T-cell (primary cell): Measurements from ENCODE around the gene KATNBL1. TPM values are rescaled to one million over a fixed set of nuclear protein-coding genes. Genes with fewer than 3 reads are reported as not detected.

Experiments used
- ATAC-seq, 4 experiments: fragments of 200-7000 bp in 3 of 4; fragments of 150-1000 bp in 1 of 4; cut with Tn5 transposase; replicated peaks in 1 of 4; 1 replicate in 3 of 4; 2 replicates in 1 of 4; pipeline ENCODE4 v1.10.0; 2021; ENCODE audit warnings: moderate library complexity in 3 of 4, mild to moderate bottlenecking in 2 of 4, moderate number of reproducible peaks in 1 of 4
- CTCF ChIA-PET, 2 donors: fragments of 300-600 bp; sonication (Branson Sonifier 250); formaldehyde crosslinking; loops; one replicate each; lab custom pipeline; 2022; ENCODE audit warnings: antibody characterized with exemption in 2 of 2; lab: Charles Lee
- POLR2A ChIA-PET, 2 donors: fragments of 300-600 bp; sonication (Branson Sonifier 250); formaldehyde crosslinking; loops; one replicate each; lab custom pipeline; 2022; ENCODE audit warnings: antibody characterized with exemption in 2 of 2; lab: Charles Lee
- DNase-seq, 35 experiments: peaks; one replicate each; pipeline versions ENCODE4 v3.0.0 to v3.0.0-alpha.2; 2013 to 2023
- H3K27ac ChIP-seq: one replicate; pipeline ENCODE4 v1.5.1; 2013; ENCODE audit warnings: low read length
- H3K27me3 ChIP-seq, 2 experiments: replicated peaks in 1 of 2; 1 replicate in 1 of 2; 2 replicates in 1 of 2; pipeline versions ENCODE4 v1.6.1 to v1.7.0; 2013; ENCODE audit warnings: low read length in 1 of 2, mixed read lengths in 1 of 2; ENCODE audit not compliant: control insufficient read depth in 2 of 2, insufficient read depth in 2 of 2; ENCODE audit errors: extremely low read depth in 1 of 2
- H3K36me3 ChIP-seq, 2 donors: 1 replicate in 1 of 2; 2 replicates in 1 of 2; pipeline versions ENCODE4 v1.6.1 to v1.7.0; 2013; ENCODE audit warnings: low read length in 1 of 2; ENCODE audit not compliant: control insufficient read depth in 2 of 2, insufficient read depth in 1 of 2; ENCODE audit errors: extremely low read depth in 1 of 2
- H3K4me1 ChIP-seq, 2 experiments: 1 replicate in 1 of 2; 2 replicates in 1 of 2; pipeline versions ENCODE4 v1.6.1 to v1.7.0; 2013; ENCODE audit warnings: low read length in 2 of 2, mixed read lengths in 1 of 2; ENCODE audit not compliant: insufficient read depth in 2 of 2, control insufficient read depth in 1 of 2; ENCODE audit errors: extremely low read depth in 1 of 2
- H3K4me3 ChIP-seq, 2 donors: 1 replicate in 1 of 2; 2 replicates in 1 of 2; pipeline versions ENCODE4 v1.5.1 to v1.7.0; 2013; ENCODE audit warnings: mild to moderate bottlenecking in 2 of 2, low read length in 1 of 2, moderate library complexity in 1 of 2; ENCODE audit not compliant: control insufficient read depth in 1 of 2; ENCODE audit errors: extremely low read depth in 1 of 2
- H3K9me3 ChIP-seq: 2 replicates; pipeline ENCODE4 v1.7.0; 2013
- H3K27ac Mint-ChIP-seq, 2 donors: one replicate each; pipeline ENCODE4 v1.8.0; 2020 to 2021; ENCODE audit warnings: mild to moderate bottlenecking in 2 of 2, mixed read lengths in 2 of 2
- H3K27me3 Mint-ChIP-seq, 2 donors: one replicate each; pipeline ENCODE4 v1.8.0; 2021 to 2022; ENCODE audit warnings: mixed read lengths in 2 of 2
- H3K36me3 Mint-ChIP-seq: one replicate; pipeline ENCODE4 v1.8.0; 2021; ENCODE audit warnings: mixed read lengths
- H3K4me1 Mint-ChIP-seq, 3 donors: one replicate each; pipeline ENCODE4 v1.8.0; 2020 to 2022; ENCODE audit warnings: mixed read lengths in 3 of 3, mild to moderate bottlenecking in 1 of 3
- H3K4me3 Mint-ChIP-seq, 3 donors: one replicate each; pipeline ENCODE4 v1.8.0; 2020 to 2022; ENCODE audit warnings: mild to moderate bottlenecking in 3 of 3, mixed read lengths in 3 of 3, moderate library complexity in 3 of 3
- H3K9me3 Mint-ChIP-seq, 3 donors: one replicate each; pipeline ENCODE4 v1.8.0; 2020 to 2022; ENCODE audit warnings: mixed read lengths in 3 of 3
- WGBS: methylation state at CpG from one replicate; pipeline ENCODE4 v1.1.5; 2013; ENCODE audit warnings: missing lambda C conversion rate; ENCODE audit not compliant: insufficient coverage; 5-methylcytosine and 5-hydroxymethylcytosine counted together
- total RNA-seq, 35 experiments: library from RNA in 6 of 35; stranded (reverse) in 6 of 35; fragments of 120-200 nt in 1 of 35; gene quantifications; one replicate each; pipeline versions ENCODE4 v1.2.1 to v1.2.4 and lab custom pipeline; 2013 to 2026

The KATNBL1 gene
- total RNA-seq, 5 donors from 2014 or later (not counting 1 experiment from before 2014, with no cell fraction given): 27.1 to 37.3 (median 29.5) TPM

DNA sequence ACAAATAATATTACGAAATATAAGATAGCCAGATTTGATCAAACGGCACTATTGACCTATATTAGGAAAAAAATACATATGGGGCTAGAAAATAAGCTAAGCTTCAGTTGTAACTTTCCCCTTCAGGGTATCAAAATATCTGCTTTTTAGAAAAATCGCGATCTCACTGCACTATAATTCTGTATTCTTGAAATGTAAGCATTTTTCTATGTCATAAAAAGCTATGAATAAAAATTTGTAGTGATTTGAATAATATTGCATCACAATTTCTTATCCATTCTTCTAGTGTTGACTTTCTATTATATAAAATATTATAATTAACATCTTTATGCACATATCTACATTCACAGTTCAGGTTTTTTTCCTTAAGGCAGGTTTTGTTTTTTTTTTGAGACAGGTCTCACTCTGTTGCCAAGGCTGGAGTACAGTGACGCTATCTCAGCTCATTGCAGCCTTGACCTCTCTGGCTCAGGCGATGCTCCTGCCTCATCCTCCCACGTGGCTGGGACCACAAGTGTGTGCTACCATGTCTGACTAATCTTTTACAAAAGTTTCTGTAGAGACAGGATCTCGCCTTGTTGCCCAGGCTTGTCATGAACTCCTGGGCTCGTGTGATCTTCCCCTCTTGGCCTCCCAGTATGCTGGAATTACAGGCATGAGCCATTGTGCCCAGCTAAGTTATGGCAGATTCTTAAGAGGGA, 36.5 kb upstream of the KATNBL1 start:
- Mint-ChIP-seq H3K4me1 (peaks cover 0 to 2% (median 1%) of the 10 kb centered on the region in 3 donors), H3K36me3 (peaks cover 45% of the 10 kb centered on the region), H3K27ac (no peak overlapping the region), H3K4me3 (no peak overlapping the region), H3K9me3 (no peaks in the 10 kb centered on the region), H3K27me3 (no peaks in the 10 kb centered on the region)
- Histone ChIP-seq H3K4me3 (no peak overlapping the region), H3K4me1 (no peaks in the 10 kb centered on the region), H3K36me3 (peaks cover 2 to 60% of the 10 kb centered on the region in 2 donors), H3K9me3 (no peaks in the 10 kb centered on the region), H3K27ac (no peak overlapping the region), H3K27me3 (no peaks in the 10 kb centered on the region)
- CTCF ChIA-PET: interaction anchor here in 1 of 2 donors (0.6 kb wide), 1 partner anchor 46 kb away, joined by 4 read pairs; no protein-coding TSS in a partner anchor
- 62% methylated on average over 4 of the region's 9 CpGs for WGBS
- DNase-seq: no peak
- no peak for ATAC-seq
- POLR2A ChIA-PET: no interaction called here

DNA sequence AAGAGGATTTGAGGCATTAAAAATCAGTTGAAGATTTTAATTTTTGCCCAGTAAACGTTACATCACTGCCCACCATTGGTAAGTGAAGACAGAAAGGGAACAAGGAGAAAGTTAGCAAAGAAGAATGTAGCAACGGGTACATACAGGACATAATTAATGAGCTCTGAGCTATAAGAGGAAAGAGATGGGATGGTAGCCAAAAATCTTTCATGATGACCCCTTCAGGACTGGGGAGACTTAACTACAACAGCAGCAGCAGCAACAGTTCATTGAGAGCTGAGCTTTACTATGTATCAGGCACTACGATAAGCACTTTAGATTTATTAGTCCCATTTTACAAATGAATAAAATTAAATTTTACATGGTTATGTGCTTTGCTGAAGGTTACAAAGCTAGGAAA, 33.3 kb upstream of the KATNBL1 start:
- Mint-ChIP-seq H3K9me3 (no peaks in the 10 kb centered on the region), H3K27me3 (no peaks in the 10 kb centered on the region), H3K4me1 (peaks cover 0 to 11% (median 10%) of the 10 kb centered on the region in 3 donors), H3K36me3 (peaks cover 36% of the 10 kb centered on the region), H3K27ac (no peak overlapping the region), H3K4me3 (no peak overlapping the region)
- no peak for DNase-seq
- ChIA-PET CTCF (interaction anchor here (0.6 to 2.8 kb wide), 5 partner anchors 10 to 141 kb away, joined by 3 to 10 read pairs (median 5); partner anchors contain the start of genes EMC7 (in 2 of the 2), PGBD4 (in 2 of the 2) and LPCAT4 (in 1 of the 2)), POLR2A (interaction anchor here (0.5 to 0.6 kb wide), 2 partner anchors 9 to 12 kb away, joined by 3 to 4 read pairs; no protein-coding TSS in a partner anchor)
- ATAC-seq: no peak
- no peaks in the 10 kb centered on the region for H3K9me3 ChIP-seq
- H3K4me3 ChIP-seq: no peak overlapping the region
- 100% methylated on average over 1 of the region's 3 CpGs for WGBS
- no peaks in the 10 kb centered on the region for H3K4me1 ChIP-seq
- H3K27me3 ChIP-seq: no peaks in the 10 kb centered on the region
- peaks cover 5 to 60% of the 10 kb centered on the region in 2 donors for H3K36me3 ChIP-seq
- H3K27ac ChIP-seq: no peak overlapping the region

DNA sequence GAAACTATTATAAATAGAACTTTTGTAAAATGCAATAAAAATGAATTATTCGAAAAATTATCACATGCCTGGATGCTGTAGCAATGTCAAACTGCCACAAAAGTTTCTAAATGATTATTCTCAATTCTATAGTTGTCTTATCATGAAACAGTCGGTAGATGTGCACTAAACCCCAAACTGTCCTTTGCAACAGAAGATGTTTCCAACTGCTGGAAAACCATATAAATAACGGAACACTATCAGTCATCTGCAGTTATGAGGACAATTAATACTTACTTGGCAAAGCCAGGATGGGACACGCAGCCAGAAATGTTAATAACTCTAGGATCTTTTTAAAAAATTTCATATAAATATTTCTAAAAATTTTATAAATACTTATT, 32.4 kb upstream of the KATNBL1 start:
- H3K36me3 Mint-ChIP-seq: peaks cover 32% of the 10 kb centered on the region
- CTCF ChIA-PET: interaction anchor here (0.7 to 3.0 kb wide), 14 partner anchors 78 to 345 kb away, joined by 3 to 39 read pairs (median 5); partner anchors contain the start of genes EMC7 (in 2 of the 2), LPCAT4 (in 2 of the 2), PGBD4 (in 2 of the 2) and SLC12A6 (in 1 of the 2)

DNA sequence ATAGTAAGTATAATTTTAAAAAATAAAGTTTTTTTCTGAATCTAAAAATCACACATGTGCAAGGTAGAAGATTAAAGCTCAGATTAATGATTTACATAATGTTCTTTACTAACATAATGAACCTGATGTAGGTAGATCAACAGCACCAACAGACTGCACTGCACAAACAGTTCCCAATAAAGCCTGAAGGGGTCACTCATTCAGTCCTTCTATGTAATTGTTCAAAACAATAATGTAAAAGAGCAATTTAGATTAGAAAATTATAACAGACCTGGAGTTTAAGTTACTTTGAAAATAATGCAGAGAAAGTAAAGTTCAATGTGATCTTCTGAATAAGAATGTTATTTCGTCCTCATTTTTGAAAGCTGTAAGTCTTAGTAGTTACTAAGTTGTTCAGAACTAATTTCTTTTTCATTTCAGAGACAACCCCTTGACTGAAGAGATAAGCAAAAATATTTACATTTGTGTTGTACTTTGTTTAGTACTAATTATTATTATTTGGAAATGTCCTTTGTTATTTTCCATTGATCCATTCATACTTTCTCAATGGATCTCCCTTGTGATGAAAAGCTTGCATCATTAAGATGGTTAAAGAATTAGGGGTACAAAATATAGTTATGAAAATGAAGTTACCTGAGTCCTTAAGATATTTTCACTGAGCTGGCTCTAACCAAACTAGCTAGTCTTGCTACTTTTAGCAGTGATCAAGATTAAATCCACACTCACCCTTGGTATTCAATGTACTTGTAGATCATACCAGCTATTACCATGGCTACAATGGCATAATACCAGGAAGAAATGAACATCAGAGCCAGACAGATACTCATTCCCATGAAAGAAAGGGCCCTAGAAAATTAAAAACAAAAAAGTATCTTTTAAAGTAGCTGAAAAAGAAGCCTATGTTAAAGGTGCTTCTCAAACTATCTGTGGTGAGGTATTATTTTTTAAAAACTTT, 31.8 kb upstream of the KATNBL1 start:
- Histone ChIP-seq H3K36me3 (peaks cover 5 to 69% of the 10 kb centered on the region in 2 donors), H3K27me3 (no peaks in the 10 kb centered on the region), H3K4me1 (no peaks in the 10 kb centered on the region), H3K4me3 (no peak overlapping the region), H3K9me3 (no peaks in the 10 kb centered on the region), H3K27ac (no peak overlapping the region)
- Mint-ChIP-seq H3K36me3 (peaks cover 32% of the 10 kb centered on the region), H3K4me1 (peaks cover 0 to 11% (median 10%) of the 10 kb centered on the region in 3 donors), H3K27me3 (no peaks in the 10 kb centered on the region), H3K9me3 (no peaks in the 10 kb centered on the region), H3K27ac (peak overlapping the region in 1 of 2 donors; percentile 61), H3K4me3 (no peak overlapping the region)
- ChIA-PET POLR2A (no interaction called here), CTCF (interaction anchor here (0.6 to 3.0 kb wide), 26 partner anchors 12 to 657 kb away, joined by 3 to 39 read pairs (median 4); partner anchors contain the start of genes LPCAT4 (in 2 of the 2), EMC4 (in 1 of the 2), EMC7 (in 1 of the 2) and NOP10 (in 1 of the 2))
- DNase-seq (peak in 23 of 35 experiments; percentile 7 to 73 (median 21)), ATAC-seq (peak; percentile 74 to 88 (median 80))
- WGBS: no CpG with 5 or more reads among the region's 1 CpG

More for the DNA sequence above, 32.4 kb upstream of the KATNBL1 start:
- Mint-ChIP-seq H3K4me1 (peaks cover 0 to 11% (median 10%) of the 10 kb centered on the region in 3 donors), H3K9me3 (no peaks in the 10 kb centered on the region), H3K4me3 (no peak overlapping the region), H3K27me3 (no peaks in the 10 kb centered on the region), H3K27ac (peak overlapping the region in 1 of 2 donors; percentile 3)
- Histone ChIP-seq H3K36me3 (peaks cover 5 to 67% of the 10 kb centered on the region in 2 donors), H3K27me3 (no peaks in the 10 kb centered on the region), H3K4me1 (no peaks in the 10 kb centered on the region), H3K9me3 (no peaks in the 10 kb centered on the region), H3K4me3 (no peak overlapping the region), H3K27ac (no peak overlapping the region)
- DNase-seq (no peak), ATAC-seq (no peak)
- POLR2A ChIA-PET: no interaction called here
- 83% methylated on average over 2 of the region's 4 CpGs for WGBS

DNA sequence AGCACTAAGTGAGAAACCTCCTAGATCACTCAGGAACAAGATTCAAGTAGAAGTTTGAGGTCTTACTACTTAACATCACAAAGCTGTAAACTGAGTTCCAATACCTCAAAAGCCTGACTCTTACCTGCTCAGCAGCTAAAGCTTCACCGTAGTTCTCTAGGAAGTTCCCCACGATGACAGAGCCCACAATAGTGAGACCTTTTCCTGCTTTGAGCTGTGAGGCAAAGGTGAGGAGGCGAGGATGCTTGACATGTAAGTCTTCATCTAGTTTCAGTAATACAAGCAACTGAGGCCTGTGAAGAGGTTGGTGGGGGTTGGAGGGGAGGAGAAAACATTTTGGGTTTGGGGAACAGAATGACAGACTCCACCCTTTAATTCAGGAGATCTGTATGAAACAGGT, 30.6 kb upstream of the KATNBL1 start:
- no peak overlapping the region for H3K4me3 ChIP-seq
- H3K9me3 ChIP-seq: no peaks in the 10 kb centered on the region
- H3K36me3 ChIP-seq: peaks cover 10 to 75% of the 10 kb centered on the region in 2 donors
- ATAC-seq: no peak
- no peak for DNase-seq
- peaks cover 40% of the 10 kb centered on the region for H3K36me3 Mint-ChIP-seq
- ChIA-PET POLR2A (no interaction called here), CTCF (interaction anchor here (0.5 to 3.0 kb wide), 11 partner anchors 16 to 658 kb away, joined by 3 to 39 read pairs (median 5); partner anchors contain the start of genes LPCAT4 (in 2 of the 2), EMC4 (in 1 of the 2), EMC7 (in 1 of the 2) and NOP10 (in 1 of the 2))
- H3K27me3 Mint-ChIP-seq: no peaks in the 10 kb centered on the region
- H3K4me1 ChIP-seq: no peaks in the 10 kb centered on the region
- peak overlapping the region in 1 of 2 donors; percentile 19 for H3K27ac Mint-ChIP-seq
- H3K27ac ChIP-seq: no peak overlapping the region
- no peaks in the 10 kb centered on the region for H3K27me3 ChIP-seq
- WGBS: 50% methylated on average over 2 of the region's 3 CpGs
- H3K9me3 Mint-ChIP-seq: no peaks in the 10 kb centered on the region
- H3K4me3 Mint-ChIP-seq: no peak overlapping the region
- peaks cover 0 to 11% (median 10%) of the 10 kb centered on the region in 3 donors for H3K4me1 Mint-ChIP-seq
